Measurements from ENCODE around the gene WDR72. TPM values are rescaled to one million over a fixed set of nuclear protein-coding genes. Genes with fewer than 3 reads are reported as not detected.
A peak's percentile ranks its signal among the peaks of the same experiment; 100 is the strongest.

Gene WDR72
- total and polyA plus RNA-seq, 2 of the 13 experiments (the other 11 are each of a cell fraction or from before 2014, with no cell fraction given), result 0.21 to 0.60 TPM

- Histone ChIP-seq H3K27ac (ENCODE audit: extremely low read length, insufficient read depth, low read length) (no peak overlapping the region), H3K9ac (ENCODE audit: insufficient read depth, low read depth, low read length) (no peak overlapping the region), H3K27me3 (ENCODE audit: control insufficient read depth in 1 of 2, insufficient read depth in 2 of 2, low read length in 2 of 2) (no peaks in the 10 kb centered on the region), H3K4me2 (ENCODE audit: low read depth, low read length) (no peak overlapping the region), H3K4me1 (ENCODE audit: insufficient read depth, low read length) (peaks cover 12% of the 10 kb centered on the region; the same call in 1 of the 2 replicates), H4K20me1 (ENCODE audit: insufficient read depth, low read length) (no peaks in the 10 kb centered on the region), H3K79me2 (ENCODE audit: insufficient read depth, low read length) (no peaks in the 10 kb centered on the region), H3K36me3 (replicated peaks in 1 of 2; ENCODE audit: control insufficient read depth in 1 of 2, insufficient read depth in 2 of 2, low read length in 2 of 2) (no peaks in the 10 kb centered on the region), H3K9me3 (ENCODE audit: low read length) (no peaks in the 10 kb centered on the region), H3K4me3 (replicated peaks in 1 of 3; ENCODE audit: insufficient read depth in 1 of 3, low read depth in 2 of 3, low read length in 3 of 3) (no peak overlapping the region), H2AFZ (ENCODE audit: low read length) (no peak overlapping the region)
- ATAC-seq (peak; percentile 49; the same call in 1 of the 3 replicates), FAIRE-seq (no peak), DNase-seq (ENCODE audit: low spot score) (no peak)
- intact Hi-C loops (cut with micrococcal nuclease; ENCODE audit: unreplicated experiment), result no loop called here
- 32% methylated on average over 11 of the region's 11 CpGs for WGBS (ENCODE audit: low lambda C conversion rate)
- ChIA-PET CTCF (ENCODE audit: low intra/inter-chr PET ratio, low total read pairs) (no interaction called here), POLR2A (no interaction called here)
- no TSS peak for BruUV-seq (replicated peaks)
- in situ Hi-C loops (cut with HindIII; ENCODE audit: extremely low pct_ligation_motif_present, low pct_unique_long_range_greater_than_20kb), result no loop called here
- TF ChIP-seq ISL2 (CRISPR knock-in tag; IDR thresholded peaks at IDR 0.05) (no peak), MAFF (IDR thresholded peaks at IDR 0.05; ENCODE audit: low read depth, low read length) (peak; percentile 72), SOX13 (IDR thresholded peaks at IDR 0.05) (no peak), SOX13 (CRISPR knock-in tag; conservative IDR thresholded peaks at IDR 0.05 in 1 of 2, IDR thresholded peaks at IDR 0.05 in 1 of 2) (0 out of 4 replicates have a peak, but pooled peaks of 1 of the 2 experiments have one; percentile 10), MAFK (conservative IDR thresholded peaks at IDR 0.05 in 1 of 2, IDR thresholded peaks at IDR 0.05 in 1 of 2; ENCODE audit: low read length in 2 of 2) (peak; percentile 74 to 75), ZNF652 (CRISPR knock-in tag; IDR thresholded peaks at IDR 0.05; ENCODE audit: borderline replicate concordance, low read depth) (peak; percentile 51; the same call in 1 of the 2 replicates)
- TF ChIP-seq, protein P1, sequence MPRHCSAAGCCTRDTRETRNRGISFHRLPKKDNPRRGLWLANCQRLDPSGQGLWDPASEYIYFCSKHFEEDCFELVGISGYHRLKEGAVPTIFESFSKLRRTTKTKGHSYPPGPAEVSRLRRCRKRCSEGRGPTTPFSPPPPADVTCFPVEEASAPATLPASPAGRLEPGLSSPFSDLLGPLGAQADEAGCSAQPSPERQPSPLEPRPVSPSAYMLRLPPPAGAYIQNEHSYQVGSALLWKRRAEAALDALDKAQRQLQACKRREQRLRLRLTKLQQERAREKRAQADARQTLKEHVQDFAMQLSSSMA (CRISPR knock-in tag; IDR thresholded peaks at IDR 0.05), result no peak
Measured at GRCh38 chr15:53658827-53659555, 100.5 kb downstream of the WDR72 start.

DNA sequence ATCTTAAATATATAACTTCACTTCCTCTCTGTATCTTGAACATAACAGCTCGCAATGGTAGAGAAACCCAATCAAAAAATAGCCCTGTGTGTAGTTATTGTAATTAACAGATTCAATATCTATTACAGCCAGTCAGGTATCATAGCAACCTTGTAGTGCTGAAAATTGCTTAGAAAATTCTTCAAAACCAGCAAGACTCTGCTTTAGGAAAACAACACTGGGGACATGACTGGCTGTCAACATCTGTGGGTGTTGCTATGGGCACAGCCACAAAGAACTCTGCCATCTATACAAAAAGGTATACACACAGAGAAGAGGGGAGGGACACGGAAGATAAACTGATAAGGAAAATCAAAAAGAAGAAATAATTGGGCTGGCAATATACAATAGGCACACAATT lies 101.2 kb downstream of the WDR72 start:
- ATAC-seq (no peak), FAIRE-seq (no peak), DNase-seq (ENCODE audit: low spot score) (no peak)
- Histone ChIP-seq H4K20me1 (ENCODE audit: insufficient read depth, low read length) (no peaks in the 10 kb centered on the region), H3K4me3 (replicated peaks in 1 of 3; ENCODE audit: insufficient read depth in 1 of 3, low read depth in 2 of 3, low read length in 3 of 3) (no peak overlapping the region), H3K27me3 (ENCODE audit: control insufficient read depth in 1 of 2, insufficient read depth in 2 of 2, low read length in 2 of 2) (no peaks in the 10 kb centered on the region), H3K9me3 (ENCODE audit: low read length) (no peaks in the 10 kb centered on the region), H3K4me2 (ENCODE audit: low read depth, low read length) (no peak overlapping the region), H3K79me2 (ENCODE audit: insufficient read depth, low read length) (no peaks in the 10 kb centered on the region), H3K4me1 (ENCODE audit: insufficient read depth, low read length) (peaks cover 12% of the 10 kb centered on the region; the same call in 1 of the 2 replicates), H3K36me3 (replicated peaks in 1 of 2; ENCODE audit: control insufficient read depth in 1 of 2, insufficient read depth in 2 of 2, low read length in 2 of 2) (no peaks in the 10 kb centered on the region), H3K9ac (ENCODE audit: insufficient read depth, low read depth, low read length) (no peak overlapping the region), H2AFZ (ENCODE audit: low read length) (no peak overlapping the region), H3K27ac (ENCODE audit: extremely low read length, insufficient read depth, low read length) (no peak overlapping the region)
- CTCF ChIA-PET (ENCODE audit: low intra/inter-chr PET ratio, low total read pairs), result no interaction called here
- in situ Hi-C loops (cut with HindIII; ENCODE audit: extremely low pct_ligation_motif_present, low pct_unique_long_range_greater_than_20kb) (no loop called here), intact Hi-C loops (cut with micrococcal nuclease; ENCODE audit: unreplicated experiment) (no loop called here)
- POLR2A ChIA-PET, result no interaction called here
- no TSS peak for BruUV-seq (replicated peaks)
- WGBS (ENCODE audit: low lambda C conversion rate), result 44% methylated on average over 2 of the region's 2 CpGs
- TF ChIP-seq GTF2F1 (IDR thresholded peaks at IDR 0.05; ENCODE audit: low read length), result no peak

Measured in HepG2 (cell line).